GM18498 (cell line): ENCODE results near the gene STK32B.
A peak's percentile ranks its signal among the peaks of the same experiment; 100 is the strongest.

ENCODE experiments used
- ATAC-seq: cut with Tn5 transposase; IDR thresholded peaks from one replicate; pipeline ENCODE4 v1.9.1; 2021; ENCODE audit warnings: mild to moderate bottlenecking, moderate library complexity; ENCODE audit not compliant: unreplicated experiment

STK32B gene

DNA sequence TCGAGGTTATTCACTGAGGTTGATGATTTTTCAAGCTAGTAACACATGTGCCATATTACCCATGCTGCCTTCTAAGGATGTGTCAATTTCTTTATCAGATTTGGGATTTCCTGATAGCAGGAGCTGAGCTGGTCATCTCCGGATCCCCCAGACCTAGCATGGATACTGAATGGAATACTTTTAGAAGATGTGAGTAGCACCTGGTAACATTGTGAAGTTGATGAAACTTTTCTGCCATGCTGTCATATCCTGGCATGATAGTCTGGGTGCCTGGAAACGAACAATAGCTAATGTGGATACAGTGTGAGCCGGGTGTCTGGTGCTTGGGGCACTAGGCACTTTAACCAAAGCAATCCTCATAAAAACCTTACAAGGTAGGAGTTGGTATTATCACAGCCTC is 21.1 kb upstream of the STK32B start:
- ATAC-seq = no peak

DNA sequence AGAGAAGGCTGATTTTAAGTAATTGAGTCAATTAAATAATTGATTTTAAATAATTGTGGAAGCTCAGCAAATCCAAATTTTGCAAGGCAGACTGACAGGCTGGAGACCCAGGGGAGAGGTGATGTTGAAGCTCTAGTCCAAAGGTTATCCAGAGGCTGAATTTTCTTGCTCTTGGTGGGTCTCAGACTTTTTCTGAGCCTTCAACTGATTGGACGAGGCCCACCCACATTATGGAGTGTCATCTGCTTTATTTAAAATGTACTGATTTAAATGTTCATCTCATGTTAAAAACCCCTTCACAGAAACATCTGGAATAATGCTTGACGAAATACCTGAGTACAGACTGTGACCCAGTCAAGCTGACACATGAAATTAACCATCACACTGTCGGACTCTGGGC is 20.4 kb upstream of the STK32B start:
- ATAC-seq = no peak

DNA sequence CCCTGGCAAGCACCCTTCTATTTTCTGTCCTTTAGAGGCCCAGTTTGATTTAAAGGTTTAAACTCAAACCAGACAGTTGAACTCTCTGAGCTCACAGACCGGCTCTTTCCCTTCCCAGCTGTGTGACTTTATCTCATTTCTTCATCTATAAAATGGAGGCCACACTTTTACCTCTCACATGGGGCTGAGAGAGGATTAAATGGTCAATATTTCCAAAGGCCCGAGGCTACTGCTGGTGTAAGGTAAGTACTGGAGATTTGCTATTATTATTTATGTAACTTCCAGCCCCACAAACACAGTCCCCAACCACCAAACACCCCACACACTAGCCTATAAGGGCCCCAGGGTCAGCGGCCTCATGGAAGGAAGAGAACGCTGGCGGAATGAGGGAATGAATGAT is 18.5 kb upstream of the STK32B start:
- ATAC-seq = no peak

DNA sequence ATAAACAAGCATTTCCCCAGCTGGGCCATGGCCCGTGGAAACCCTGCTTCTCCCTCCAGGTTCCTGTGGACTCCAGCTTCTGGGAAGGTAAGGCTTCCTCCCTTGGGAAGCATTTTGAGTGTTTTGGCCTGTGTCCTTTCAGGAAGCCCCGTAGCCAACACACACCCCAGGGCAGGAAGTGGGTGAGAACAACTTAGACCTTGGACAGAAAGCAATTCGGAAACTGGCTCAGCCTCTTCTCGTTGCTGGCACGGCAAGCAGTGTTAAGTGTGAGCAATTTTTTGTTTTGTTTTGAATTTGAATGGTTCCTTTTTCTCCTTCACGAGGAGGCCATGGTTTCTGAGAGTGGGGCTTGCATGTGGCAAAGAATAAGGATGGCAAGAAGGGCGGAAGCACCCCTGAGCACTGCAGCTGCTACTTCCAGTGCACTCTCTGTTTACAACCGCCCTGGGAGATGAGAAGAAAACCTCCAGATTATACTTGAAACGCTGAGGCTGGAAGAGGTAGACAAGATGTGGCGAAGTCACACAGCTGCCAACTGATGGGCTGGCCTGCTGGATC is 17.9 kb upstream of the STK32B start:
- peak; percentile 58 for ATAC-seq

DNA sequence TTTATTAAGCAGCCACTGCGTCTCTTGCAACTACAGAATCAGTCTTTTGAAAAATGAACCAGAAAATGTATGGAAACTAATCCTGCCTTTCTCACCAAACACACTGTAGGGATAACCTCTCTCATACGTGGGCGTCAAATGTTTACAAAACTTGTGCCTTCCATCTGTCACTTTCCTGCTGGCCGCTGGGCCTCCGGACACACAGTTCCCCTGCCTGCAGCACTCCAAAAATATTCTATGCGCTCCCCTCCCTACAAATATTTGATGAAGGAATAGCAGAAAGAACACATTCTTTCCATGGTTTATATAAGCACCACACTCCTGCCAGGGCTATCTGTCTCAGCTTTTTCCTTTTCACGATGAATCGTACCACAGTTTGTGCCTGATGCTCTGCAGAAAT is 17.1 kb upstream of the STK32B start:
- no peak for ATAC-seq

DNA sequence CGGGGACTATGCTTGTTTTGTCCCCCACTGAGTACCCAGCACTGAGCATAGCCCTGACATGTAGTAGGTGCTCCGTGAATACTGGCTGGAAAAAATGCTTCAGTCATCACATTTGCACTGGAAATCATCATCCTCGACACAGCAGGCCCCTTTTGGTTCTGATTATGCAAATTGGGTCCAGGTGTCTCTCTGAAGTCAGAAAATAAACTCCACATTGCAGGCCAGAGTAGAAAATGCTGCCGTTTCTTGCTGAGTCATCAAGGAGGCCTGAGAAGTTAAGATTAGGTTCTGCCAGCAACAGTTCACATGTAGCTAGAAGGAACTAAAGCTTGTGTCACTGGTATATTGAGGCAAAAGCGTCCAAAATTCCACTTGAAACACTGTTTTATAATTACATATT is 15.0 kb upstream of the STK32B start:
- no peak for ATAC-seq

DNA sequence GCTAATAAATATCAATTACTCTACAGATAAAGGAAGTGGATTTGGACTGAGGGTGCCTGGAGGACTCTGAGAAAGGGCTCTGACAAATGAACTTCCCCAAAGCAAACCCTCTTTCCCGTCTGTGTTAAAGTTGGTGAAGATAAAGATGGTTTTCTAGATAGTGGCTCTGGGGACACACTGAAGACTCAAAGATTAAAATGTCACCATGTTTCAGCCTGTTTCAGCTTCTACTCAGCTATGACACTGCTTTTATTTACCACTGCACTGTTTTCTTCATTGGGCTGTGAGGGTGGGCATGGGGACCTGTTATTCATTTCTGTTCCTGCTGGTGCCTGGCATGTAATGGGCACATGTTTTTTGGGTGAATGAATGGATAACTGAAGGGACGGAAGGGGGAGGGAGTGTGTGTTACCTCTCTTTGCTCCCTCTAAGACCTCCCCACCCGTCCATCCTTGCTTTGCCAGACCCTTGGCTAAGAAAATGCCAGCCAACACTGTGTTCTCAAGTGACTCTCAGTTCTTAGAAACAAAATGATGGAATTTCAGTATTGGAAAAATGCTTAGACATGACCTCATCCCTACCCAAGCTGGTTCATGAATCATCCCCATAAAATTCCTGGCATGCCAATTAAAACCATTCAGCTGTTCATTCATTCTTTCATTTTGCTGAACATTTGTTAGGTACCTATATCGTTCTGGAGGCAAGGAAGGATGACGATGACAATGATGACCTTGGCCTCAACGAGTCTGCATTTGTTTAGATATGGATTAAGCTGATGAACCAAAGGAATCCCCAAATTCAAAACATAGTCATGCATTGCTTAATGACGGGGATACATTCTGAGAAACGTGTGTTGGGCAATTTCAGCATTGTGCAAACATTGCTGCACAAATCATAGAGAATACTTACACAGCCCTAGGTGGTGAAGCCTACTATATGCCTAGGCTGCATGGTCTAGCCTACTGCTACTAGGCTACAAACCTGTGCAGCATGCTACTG is 13.4 kb upstream of the STK32B start:
- ATAC-seq = no peak

DNA sequence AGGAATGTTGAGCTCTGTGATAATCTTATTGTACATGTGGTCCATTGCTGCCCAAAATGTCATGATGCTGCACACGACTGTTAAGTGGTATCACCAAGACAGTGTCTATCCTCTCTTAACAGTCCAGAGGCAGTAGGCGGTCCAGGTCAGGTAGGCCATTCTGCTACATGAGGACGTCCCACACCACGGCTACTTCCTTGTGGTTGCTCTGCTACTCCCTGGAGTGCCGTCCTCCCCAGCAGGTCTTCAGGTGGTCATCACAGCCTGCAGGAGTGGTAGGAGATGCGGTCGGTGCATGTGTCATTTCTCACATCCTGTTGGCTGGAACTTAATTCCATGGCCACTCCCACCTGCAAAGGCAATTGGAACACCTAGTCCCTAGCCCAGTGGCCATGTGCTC is 11.5 kb upstream of the STK32B start:
- ATAC-seq = no peak

DNA sequence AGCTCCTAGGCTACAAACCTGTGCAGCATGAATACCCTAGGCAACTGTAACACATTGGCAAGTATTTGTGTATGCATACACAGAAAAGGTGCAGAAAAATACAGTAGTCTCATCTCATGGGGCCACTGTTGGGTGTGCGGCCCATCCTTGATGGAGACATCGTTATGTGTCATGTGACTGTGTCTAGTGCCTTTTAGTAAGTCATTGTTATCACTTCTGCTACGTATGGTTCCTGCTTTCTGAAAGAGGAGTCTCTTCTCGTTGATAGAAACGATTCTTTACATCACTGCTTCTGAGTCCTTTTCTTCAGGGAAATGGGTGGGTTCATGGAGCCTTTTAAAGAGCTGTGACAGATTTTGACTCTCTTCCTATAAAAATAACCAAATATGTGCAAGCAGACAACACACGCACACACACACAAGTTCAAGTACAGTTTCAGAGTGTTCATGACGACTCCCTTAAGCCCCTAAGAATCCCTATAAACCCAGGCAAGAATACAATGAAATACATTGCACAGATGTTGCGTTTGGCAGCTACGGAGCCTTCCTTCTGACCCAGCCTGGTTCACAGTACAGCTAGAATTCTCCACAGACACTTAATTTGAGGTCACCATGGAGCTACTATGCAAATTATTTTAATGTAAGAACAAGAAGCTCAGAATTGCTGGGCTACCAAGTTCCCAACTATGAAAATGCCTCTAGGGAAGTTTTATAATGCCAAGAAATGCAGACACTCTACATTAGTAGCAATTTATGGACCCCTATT is 10.2 kb upstream of the STK32B start:
- no peak for ATAC-seq

DNA sequence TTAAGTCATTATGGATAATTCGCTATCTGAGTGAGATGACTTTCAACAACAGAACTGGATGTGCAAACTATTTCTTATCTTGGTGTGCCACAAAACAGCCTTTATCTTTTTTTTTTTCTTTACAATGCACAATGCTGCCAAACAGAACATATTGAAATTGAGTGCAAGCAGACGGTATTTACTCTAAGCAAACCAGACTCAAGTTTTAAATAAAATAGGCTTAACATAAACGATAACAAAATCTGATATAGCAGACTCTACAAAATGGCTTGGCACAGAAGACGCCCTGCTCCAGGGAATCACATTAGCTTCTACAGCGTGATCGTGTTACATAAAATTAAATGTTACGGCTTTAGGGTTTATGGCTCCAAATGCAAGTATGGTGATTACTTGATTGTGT is 9.6 kb upstream of the STK32B start:
- no peak for ATAC-seq

DNA sequence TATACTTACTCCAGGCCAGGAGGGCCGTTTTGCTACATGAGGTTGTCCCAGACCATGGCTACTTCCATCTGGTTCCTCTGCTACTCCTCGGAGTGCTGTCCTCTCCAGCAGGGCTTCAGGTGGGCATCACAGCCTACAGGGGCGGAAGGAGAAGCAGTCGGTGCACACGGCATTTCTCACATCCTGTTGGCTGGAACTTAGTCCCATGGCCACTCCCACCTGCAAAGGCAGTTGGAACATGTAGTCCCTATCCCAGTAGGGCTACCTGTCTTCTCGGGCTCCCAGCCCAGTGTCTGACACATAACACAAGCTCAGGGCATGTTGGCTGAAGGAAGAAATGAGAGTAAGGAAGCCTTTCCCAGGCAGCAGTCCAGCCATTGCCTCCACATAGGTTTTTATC is 7.7 kb upstream of the STK32B start:
- ATAC-seq = no peak

DNA sequence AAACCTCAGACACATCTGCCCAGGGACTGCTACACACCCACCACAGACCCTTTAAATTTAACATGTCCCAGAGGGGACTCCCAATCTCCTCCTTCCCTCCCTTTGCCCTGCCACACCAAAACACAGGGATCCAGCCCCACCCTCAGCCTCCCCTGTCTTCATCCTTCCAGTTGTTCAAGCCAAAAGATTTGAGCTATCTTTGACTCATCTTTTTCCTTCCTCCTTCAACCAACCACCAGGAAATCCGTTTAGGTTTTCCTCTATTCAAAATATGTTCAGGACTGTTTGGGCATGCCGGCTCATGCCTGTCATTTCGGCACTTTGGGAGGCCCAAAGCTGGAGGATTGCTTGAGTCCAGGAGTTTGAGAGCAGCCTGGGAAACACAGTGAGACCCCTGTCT is 6.9 kb upstream of the STK32B start:
- ATAC-seq = no peak

DNA sequence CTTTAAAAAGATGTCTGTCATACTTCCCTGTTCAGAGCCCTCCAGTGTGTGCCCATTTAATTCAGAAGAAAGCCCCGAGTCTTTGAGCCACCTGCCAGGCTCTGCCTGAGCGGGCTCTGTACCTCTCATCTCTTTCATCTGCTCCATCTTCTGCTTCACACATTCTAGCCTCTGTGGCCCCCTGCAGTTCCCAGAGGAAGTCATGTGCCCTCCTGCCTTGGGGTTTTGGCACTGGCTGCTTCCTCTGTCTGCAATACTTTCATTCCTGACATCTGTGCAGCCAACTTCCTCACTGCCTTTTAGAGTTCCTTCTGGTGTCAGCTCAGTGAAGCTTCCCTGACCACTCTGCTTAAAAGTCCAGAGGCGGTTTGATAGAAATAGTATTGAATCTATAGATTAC is 6.2 kb upstream of the STK32B start:
- ATAC-seq = no peak

DNA sequence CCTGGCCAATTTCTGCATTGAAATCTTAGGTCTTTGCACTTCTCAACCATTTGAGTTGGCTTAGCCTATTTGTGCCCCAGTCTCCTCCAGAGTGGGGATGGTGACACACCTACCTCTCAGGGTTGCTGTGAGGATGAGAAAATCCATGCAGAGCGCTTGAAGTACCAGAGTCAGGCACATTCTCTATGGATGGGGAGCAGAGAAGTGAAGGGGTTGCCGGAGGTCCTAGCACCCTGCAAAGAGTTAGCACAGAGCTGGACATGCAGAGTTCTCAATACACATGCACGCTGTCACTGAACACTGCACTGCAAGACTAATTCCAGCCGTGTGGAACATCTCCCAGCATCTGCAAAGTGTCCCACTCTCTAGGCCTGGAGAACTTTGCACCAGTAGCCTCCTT is 2.6 kb upstream of the STK32B start:
- no peak for ATAC-seq

DNA sequence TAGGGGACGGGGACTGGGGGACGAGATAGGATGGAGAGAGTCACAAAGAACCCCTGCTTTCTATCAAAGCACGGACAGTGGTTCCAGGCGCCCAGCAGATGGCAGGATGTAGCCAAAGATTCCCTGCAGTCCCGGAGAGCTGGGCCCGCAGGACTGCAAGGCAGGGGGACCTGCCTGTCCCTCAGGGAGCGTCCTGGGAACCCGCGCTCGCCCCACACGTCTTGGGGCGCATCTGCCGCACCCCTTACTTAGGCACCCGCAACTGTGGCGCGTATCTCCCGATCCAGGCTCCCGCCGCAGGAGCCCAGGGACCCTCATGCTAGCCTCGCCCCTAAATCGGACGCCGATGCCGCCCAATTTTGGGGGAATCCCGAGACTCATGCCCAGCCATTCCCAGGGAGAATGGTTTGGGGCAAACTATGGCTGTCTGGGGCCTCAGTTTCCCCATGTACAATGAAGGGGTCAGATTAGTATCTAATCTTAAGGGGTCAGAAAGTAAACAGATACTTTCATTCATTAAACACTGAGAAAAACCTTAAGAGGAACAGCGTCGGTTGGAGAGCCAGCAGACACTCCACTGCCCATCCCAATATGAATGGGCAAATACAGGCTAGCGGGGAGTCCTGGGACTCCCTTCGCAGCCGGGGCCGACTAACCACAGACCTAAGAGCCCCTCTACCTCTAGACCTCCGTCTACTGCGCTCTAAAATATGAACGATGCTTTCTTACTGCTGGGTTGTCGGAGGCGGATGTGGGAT is 581 bp upstream of the STK32B start:
- ATAC-seq = peak; percentile 64

DNA sequence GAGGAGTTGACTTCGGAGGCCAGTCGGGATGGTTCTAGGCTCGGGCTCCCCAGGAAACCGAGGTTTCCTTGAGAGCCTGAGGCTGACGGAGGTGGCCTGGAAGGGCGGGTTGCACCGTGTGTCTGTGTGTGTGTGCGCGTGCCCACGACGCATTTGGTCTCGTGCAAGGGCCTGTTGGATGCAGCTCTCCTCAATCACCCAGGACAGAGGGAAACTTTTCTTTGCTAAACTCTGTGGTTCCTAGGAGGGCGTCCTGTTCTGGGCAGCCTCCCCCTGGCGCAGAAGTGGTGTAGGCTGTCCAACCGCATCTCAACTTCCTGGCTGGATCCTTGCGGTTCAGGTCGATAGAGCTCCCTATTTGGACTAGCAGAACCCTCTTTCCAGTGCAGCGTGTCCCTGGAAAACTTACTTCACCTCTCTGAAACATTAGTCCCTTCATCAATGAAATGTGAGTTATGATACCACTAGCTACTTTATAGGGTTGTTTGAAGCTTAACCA is 973 bp downstream of the STK32B start:
- no peak for ATAC-seq

DNA sequence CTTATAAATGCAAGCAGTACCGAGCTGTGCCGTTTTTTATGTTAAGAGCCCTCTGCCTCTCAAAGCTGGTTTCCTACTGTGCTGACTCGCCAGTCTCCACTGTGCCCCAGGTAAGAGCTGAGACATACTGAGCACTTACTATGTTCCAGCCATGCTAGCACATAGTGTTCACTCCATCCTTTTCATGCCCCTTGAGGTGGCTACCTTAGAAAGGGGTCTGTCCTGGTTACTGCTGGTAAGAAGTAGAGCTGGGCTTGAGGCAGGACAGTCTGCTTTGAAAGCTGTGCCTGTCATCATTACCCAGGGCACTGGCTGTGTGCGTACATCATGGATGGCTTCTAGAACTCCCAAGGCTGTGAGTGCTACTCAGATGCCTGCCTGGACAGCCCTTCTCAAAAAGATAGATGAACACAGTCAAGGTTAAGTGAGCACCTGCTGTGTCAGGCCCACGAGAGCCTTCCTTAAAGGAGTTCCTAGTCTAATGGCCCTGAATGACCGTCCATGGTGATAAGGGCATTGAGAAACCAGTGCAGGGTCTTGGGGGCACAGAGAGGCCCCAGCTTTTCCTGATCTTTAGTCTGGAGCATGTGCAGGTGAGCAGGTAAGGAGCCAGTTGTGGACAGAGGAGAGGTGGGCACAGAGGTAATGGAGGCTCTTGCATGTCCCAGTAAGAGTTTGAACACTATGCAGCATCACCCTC is 1.6 kb downstream of the STK32B start:
- ATAC-seq = no peak

DNA sequence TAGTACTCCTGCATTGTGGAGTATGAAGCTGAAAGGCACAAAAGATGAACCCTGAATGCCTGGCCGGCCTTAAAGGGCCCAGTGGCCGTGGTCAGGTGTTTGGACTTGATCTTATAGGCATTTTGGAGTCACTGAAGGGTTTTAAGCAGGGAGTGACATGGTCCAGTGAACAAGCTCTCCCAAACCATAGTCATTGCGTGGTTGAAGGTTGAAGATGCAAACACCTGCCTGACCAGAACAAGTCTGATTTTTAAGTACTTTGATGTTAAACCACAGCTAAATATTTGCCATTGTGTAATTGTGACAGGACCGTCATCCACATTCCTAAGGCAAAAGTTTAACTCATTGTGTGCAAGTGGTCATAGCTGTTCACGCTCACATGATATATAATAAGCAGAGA is 3.3 kb downstream of the STK32B start:
- ATAC-seq = no peak

DNA sequence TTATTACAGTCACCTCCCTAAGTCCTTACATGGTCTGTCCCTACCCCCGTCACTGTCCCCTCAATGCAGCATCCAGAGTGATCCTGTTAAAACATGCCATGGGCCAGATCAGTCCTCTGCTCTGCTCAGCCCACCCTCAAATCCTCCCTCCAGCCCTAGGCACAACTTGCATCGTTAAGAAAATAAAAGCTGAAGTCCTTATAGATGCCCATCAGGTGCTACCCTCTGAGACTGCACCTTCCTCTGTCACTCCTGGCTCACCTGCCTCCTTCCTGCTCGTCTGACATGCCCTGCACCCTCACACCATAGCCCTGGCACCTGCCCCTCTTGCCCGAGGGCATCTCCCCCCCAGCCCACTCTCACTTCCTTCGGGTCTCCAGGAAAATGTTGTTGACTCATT is 4.1 kb downstream of the STK32B start:
- ATAC-seq = no peak

DNA sequence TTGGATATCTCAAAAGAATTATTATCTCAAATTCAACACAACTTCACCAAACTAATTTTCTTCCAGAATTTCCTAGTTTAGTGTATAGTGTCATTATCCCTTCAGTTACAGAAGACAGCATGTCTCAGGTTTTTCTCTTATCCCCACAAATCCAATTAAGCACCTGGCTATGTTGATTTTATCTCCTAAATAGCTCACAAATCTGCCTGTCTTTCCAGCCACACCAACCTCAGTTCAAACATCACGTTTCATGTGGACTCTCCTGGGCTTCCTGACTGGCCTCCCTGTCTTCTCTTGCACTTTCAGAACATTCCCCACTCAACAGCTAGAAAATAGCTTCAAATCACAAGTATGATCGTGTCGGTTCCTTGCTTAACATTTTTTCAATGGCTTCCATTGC is 14.8 kb downstream of the STK32B start:
- no peak for ATAC-seq
